Neural cell (in vitro differentiated cells): ENCODE data around the gene CCT8L2. TPM values are rescaled to one million over a fixed set of nuclear protein-coding genes. Genes with fewer than 3 reads are reported as not detected.
"Not testable (repeated sequence)": the region's sequence is repeated elsewhere in the genome, so short reads cannot be mapped to it uniquely, and the experiment has no call there.

Experiments used
- H2AFZ ChIP-seq: fragments of 200-600, 300-800 bp; sonication (generic), shearing (Covaris generic); 2 replicates; pipeline ENCODE4 v1.6.0; 2014; ENCODE audit warnings: low read depth, mild to moderate bottlenecking, antibody characterized with exemption, low read length, moderate library complexity
- H3F3A ChIP-seq: fragments of 200-600 bp; shearing (Covaris generic); 2 replicates; pipeline ENCODE4 v1.6.1; 2016; ENCODE audit warnings: mild to moderate bottlenecking, moderate library complexity, mixed read lengths, antibody characterized with exemption, low read length; ENCODE audit not compliant: insufficient read depth, poor library complexity, severe bottlenecking
- H3K27ac ChIP-seq: fragments of 200-600, 300-800 bp; sonication (generic), shearing (Covaris generic); 2 replicates; pipeline ENCODE4 v1.5.1; 2014; ENCODE audit warnings: mild to moderate bottlenecking, low read length, moderate library complexity
- H3K27me3 ChIP-seq: fragments of 300-800, 200-600 bp; sonication (generic), shearing (Covaris generic); 2 replicates; pipeline ENCODE4 v1.6.0; 2014; ENCODE audit warnings: mild to moderate bottlenecking, low read depth, low read length, moderate library complexity; ENCODE audit not compliant: insufficient read depth
- H3K36me3 ChIP-seq: fragments of 300-800, 200-600 bp; sonication (generic), shearing (Covaris generic); 2 replicates; pipeline ENCODE4 v1.5.1; 2014; ENCODE audit warnings: mild to moderate bottlenecking, antibody characterized with exemption, low read length, moderate library complexity; ENCODE audit not compliant: insufficient read depth
- H3K4me2 ChIP-seq: fragments of 300-800, 200-600 bp; sonication (generic), shearing (Covaris generic); 2 replicates; pipeline ENCODE4 v1.6.0; 2014; ENCODE audit warnings: mild to moderate bottlenecking, low read length
- H3K4me3 ChIP-seq: fragments of 300-800, 200-600 bp; sonication (generic), shearing (Covaris generic); 2 replicates; pipeline ENCODE4 v1.5.1; 2014; ENCODE audit warnings: mild to moderate bottlenecking, low read length, moderate library complexity
- H3K79me2 ChIP-seq: fragments of 200-600 bp; shearing (Covaris generic); replicated peaks from 2 replicates; pipeline ENCODE4 v1.6.0; 2014; ENCODE audit warnings: mild to moderate bottlenecking, low read length, moderate library complexity; ENCODE audit not compliant: insufficient read depth
- H3K9ac ChIP-seq: fragments of 300-800, 200-600 bp; sonication (generic), shearing (Covaris generic); 2 replicates; pipeline ENCODE4 v1.6.1; 2016; ENCODE audit warnings: mild to moderate bottlenecking, low read length, mixed read lengths
- H3K9me2 ChIP-seq: fragments of 200-600 bp; shearing (Covaris generic); 2 replicates; pipeline ENCODE4 v1.6.1; 2016; ENCODE audit warnings: mild to moderate bottlenecking, low read length, mixed read lengths; ENCODE audit not compliant: insufficient read depth
- H3K9me3 ChIP-seq: fragments of 200-600, 300-800 bp; sonication (generic), shearing (Covaris generic); 2 replicates; pipeline ENCODE4 v1.6.1; 2016; ENCODE audit warnings: mild to moderate bottlenecking, mixed run types, low read length, moderate library complexity, mixed read lengths
- H4K20me1 ChIP-seq: fragments of 200-600 bp; shearing (Covaris generic); 2 replicates; pipeline ENCODE4 v1.6.1; 2016; ENCODE audit warnings: mild to moderate bottlenecking, mixed run types; ENCODE audit not compliant: insufficient read depth
- polyA minus RNA-seq: library from RNA; depleted of rRNA, polyadenylated mRNA; stranded (reverse); fragments of >200 nt; gene quantifications from 2 replicates; pipeline ENCODE4 v1.2.3, GENCODE V29; 2014
- polyA plus RNA-seq: library from polyadenylated mRNA; depleted of rRNA; stranded (reverse); fragments of >200 nt; gene quantifications from 2 replicates; pipeline ENCODE4 v1.2.3, GENCODE V29; 2014

Gene CCT8L2
- polyA plus RNA-seq (not detected in 2 replicates), polyA minus RNA-seq (not detected in 2 replicates)

- H3K4me2 ChIP-seq, H3K9me3 ChIP-seq, H3K27ac ChIP-seq, H3K27me3 ChIP-seq, H3K4me3 ChIP-seq, H3K36me3 ChIP-seq, H3K9me2 ChIP-seq, H3K79me2 ChIP-seq, H2AFZ ChIP-seq, H3K9ac ChIP-seq, H4K20me1 ChIP-seq, H3F3A ChIP-seq: not testable (repeated sequence)
These were observed at the start of gene CCT8L2 for GRCh38 chr22:16592710-16593109. CCT8L2 (minus strand) TSS chr22:16592810; CDS start chr22:16592550, 260 bp downstream.

- H3K9me3 ChIP-seq, H3K9ac ChIP-seq, H2AFZ ChIP-seq, H3K27ac ChIP-seq, H3K9me2 ChIP-seq, H3K36me3 ChIP-seq, H3F3A ChIP-seq, H3K4me3 ChIP-seq, H3K4me2 ChIP-seq, H4K20me1 ChIP-seq, H3K79me2 ChIP-seq, H3K27me3 ChIP-seq: not testable (repeated sequence)
These were observed 42.8 kb upstream of the CCT8L2 start for GRCh38 chr22:16635442-16635841.

- H3F3A ChIP-seq, H3K9ac ChIP-seq, H3K4me2 ChIP-seq, H3K36me3 ChIP-seq, H3K27ac ChIP-seq, H2AFZ ChIP-seq, H3K4me3 ChIP-seq, H3K9me3 ChIP-seq, H3K79me2 ChIP-seq, H3K27me3 ChIP-seq, H3K9me2 ChIP-seq, H4K20me1 ChIP-seq: not testable (repeated sequence)
These were observed 41.5 kb upstream of the CCT8L2 start for GRCh38 chr22:16634092-16634491.

- not testable (repeated sequence) for H3K79me2 ChIP-seq, H3K36me3 ChIP-seq, H4K20me1 ChIP-seq, H3K27ac ChIP-seq, H2AFZ ChIP-seq, H3K4me3 ChIP-seq, H3K9me2 ChIP-seq, H3F3A ChIP-seq, H3K9ac ChIP-seq, H3K4me2 ChIP-seq, H3K27me3 ChIP-seq, H3K9me3 ChIP-seq
These were observed 35.9 kb upstream of the CCT8L2 start for GRCh38 chr22:16628476-16628875.

GRCh38 chr22:16625018-16625417 is 32.4 kb upstream of the CCT8L2 start:
- H3K27ac ChIP-seq, H3K36me3 ChIP-seq: not testable (repeated sequence)

GRCh38 chr22:16623595-16623994 is 31.0 kb upstream of the CCT8L2 start:
- H3K27ac ChIP-seq, H3K36me3 ChIP-seq, H3K79me2 ChIP-seq, H3F3A ChIP-seq, H3K27me3 ChIP-seq, H4K20me1 ChIP-seq, H3K4me3 ChIP-seq, H3K9me3 ChIP-seq, H3K4me2 ChIP-seq, H3K9me2 ChIP-seq, H2AFZ ChIP-seq, H3K9ac ChIP-seq: not testable (repeated sequence)

More at GRCh38 chr22:16625018-16625417, 32.4 kb upstream of the CCT8L2 start:
- not testable (repeated sequence) for H3K4me3 ChIP-seq, H3K79me2 ChIP-seq, H3K9me2 ChIP-seq, H3K4me2 ChIP-seq, H3K9ac ChIP-seq, H4K20me1 ChIP-seq, H3K9me3 ChIP-seq, H2AFZ ChIP-seq, H3F3A ChIP-seq, H3K27me3 ChIP-seq

GRCh38 chr22:16617516-16617915 is 24.9 kb upstream of the CCT8L2 start:
- H3K27me3 ChIP-seq, H3K79me2 ChIP-seq, H4K20me1 ChIP-seq, H3K4me2 ChIP-seq, H3K27ac ChIP-seq, H3K9me3 ChIP-seq, H3K9ac ChIP-seq, H3K36me3 ChIP-seq, H3K9me2 ChIP-seq, H2AFZ ChIP-seq, H3F3A ChIP-seq, H3K4me3 ChIP-seq: not testable (repeated sequence)

- not testable (repeated sequence) for H3K9me2 ChIP-seq, H3K9ac ChIP-seq, H3F3A ChIP-seq, H4K20me1 ChIP-seq, H3K4me3 ChIP-seq, H3K9me3 ChIP-seq, H3K27ac ChIP-seq, H3K79me2 ChIP-seq, H3K27me3 ChIP-seq, H2AFZ ChIP-seq, H3K4me2 ChIP-seq, H3K36me3 ChIP-seq
These were observed 23.9 kb upstream of the CCT8L2 start for GRCh38 chr22:16616390-16616938.
